OCI-LY3 (cell line): ENCODE results near the gene NCKAP5.

Experiments used
- H2AFZ ChIP-seq: fragments of 200-600, 300-600 bp; shearing (Covaris generic); 2 replicates; pipeline ENCODE4 v1.6.0; 2014; ENCODE audit warnings: antibody characterized with exemption, low read depth, low read length
- H3K27ac ChIP-seq: fragments of 200-600, 300-600 bp; sonication (generic); 2 replicates; pipeline ENCODE4 v1.5.1; 2014; ENCODE audit warnings: mild to moderate bottlenecking, low read length, moderate library complexity, mixed read lengths
- H3K27me3 ChIP-seq: fragments of 200-600, 300-600 bp; sonication (generic); 2 replicates; pipeline ENCODE4 v1.6.1; 2014; ENCODE audit warnings: low read depth, low read length, mixed read lengths
- H3K36me3 ChIP-seq: fragments of 200-600, 300-600 bp; sonication (generic); replicated peaks from 2 replicates; pipeline ENCODE3; 2014; ENCODE audit warnings: low read depth, low read length, mixed read lengths
- H3K4me1 ChIP-seq: fragments of 300-600, 200-600 bp; sonication (generic); 2 replicates; pipeline ENCODE4 v1.6.1; 2014; ENCODE audit warnings: low read length, mixed read lengths
- H3K4me2 ChIP-seq: fragments of 200-600, 300-600 bp; sonication (generic); 2 replicates; pipeline ENCODE4 v1.6.1; 2014; ENCODE audit warnings: low read length, mixed read lengths
- H3K4me3 ChIP-seq: fragments of 300-600, 200-600 bp; sonication (generic); 2 replicates; pipeline ENCODE4 v1.5.1; 2014; ENCODE audit warnings: antibody characterized with exemption, mild to moderate bottlenecking, low read length, moderate library complexity
- H3K79me2 ChIP-seq: fragments of 300-600, 200-600 bp; shearing (Covaris generic); 2 replicates; pipeline ENCODE4 v1.6.1; 2014; ENCODE audit warnings: mild to moderate bottlenecking, low read length, mixed read lengths
- H3K9ac ChIP-seq: fragments of 300-600, 200-600 bp; shearing (Covaris generic); 2 replicates; pipeline ENCODE4 v1.6.0; 2014; ENCODE audit warnings: mild to moderate bottlenecking, low read length, moderate library complexity
- H3K9me3 ChIP-seq: fragments of 200-600, 300-600 bp; shearing (Covaris generic); 2 replicates; pipeline ENCODE4 v1.6.1; 2014; ENCODE audit warnings: low read length, mixed read lengths; ENCODE audit not compliant: insufficient read depth
- H4K20me1 ChIP-seq: fragments of 200-600, 300-600 bp; sonication (generic); 2 replicates; pipeline ENCODE4 v1.6.1; 2016; ENCODE audit warnings: low read length, mixed read lengths; ENCODE audit not compliant: insufficient read depth
- CTCF ChIP-seq: fragments of 200-600, 300-600 bp; sonication (generic); IDR thresholded peaks from 2 replicates; pipeline ENCODE4 v1.5.1; 2014; ENCODE audit warnings: antibody characterized with exemption, low read length, low read depth
- EZH2phosphoT487 ChIP-seq: fragments of 200-600 bp; shearing (Covaris generic); IDR thresholded peaks from 2 replicates; pipeline ENCODE4 v1.6.1; 2018; ENCODE audit warnings: antibody characterized with exemption, mixed run types, low read depth

The NCKAP5 gene

GRCh38 chr2:132751836-132752235 is 816.4 kb downstream of the NCKAP5 start:
- Histone ChIP-seq H3K4me1 (peaks cover 48% of the 10 kb centered on the region), H3K4me2 (no peak overlapping the region), H3K36me3 (no peaks in the 10 kb centered on the region), H3K4me3 (no peak overlapping the region), H3K79me2 (no peaks in the 10 kb centered on the region), H3K9me3 (no peaks in the 10 kb centered on the region), H2AFZ (no peak overlapping the region), H4K20me1 (no peaks in the 10 kb centered on the region), H3K27me3 (no peaks in the 10 kb centered on the region), H3K27ac (no peak overlapping the region), H3K9ac (no peak overlapping the region)
- TF ChIP-seq EZH2phosphoT487 (no peak), CTCF (no peak)

GRCh38 chr2:132750606-132751005 is 817.7 kb downstream of the NCKAP5 start:
- Histone ChIP-seq H3K4me3 (no peak overlapping the region), H3K79me2 (no peaks in the 10 kb centered on the region), H3K27ac (no peak overlapping the region), H3K36me3 (no peaks in the 10 kb centered on the region), H3K27me3 (no peaks in the 10 kb centered on the region), H3K9me3 (no peaks in the 10 kb centered on the region), H4K20me1 (no peaks in the 10 kb centered on the region), H2AFZ (no peak overlapping the region), H3K4me1 (peaks cover 42% of the 10 kb centered on the region), H3K4me2 (no peak overlapping the region), H3K9ac (no peak overlapping the region)
- no peak for TF ChIP-seq CTCF
- TF ChIP-seq EZH2phosphoT487: no peak

GRCh38 chr2:132747046-132747445 is 821.2 kb downstream of the NCKAP5 start:
- Histone ChIP-seq H3K4me3 (no peak overlapping the region), H3K27ac (no peak overlapping the region), H3K4me1 (peaks cover 27% of the 10 kb centered on the region), H3K9me3 (no peaks in the 10 kb centered on the region), H3K79me2 (no peaks in the 10 kb centered on the region), H3K36me3 (no peaks in the 10 kb centered on the region), H4K20me1 (no peaks in the 10 kb centered on the region), H3K4me2 (peak overlapping the region; percentile 32), H2AFZ (no peak overlapping the region), H3K9ac (no peak overlapping the region), H3K27me3 (no peaks in the 10 kb centered on the region)
- TF ChIP-seq EZH2phosphoT487 (no peak), CTCF (no peak)

- Histone ChIP-seq H3K36me3 (no peaks in the 10 kb centered on the region), H3K27me3 (no peaks in the 10 kb centered on the region), H3K79me2 (no peaks in the 10 kb centered on the region), H3K9ac (no peak overlapping the region), H3K27ac (no peak overlapping the region), H2AFZ (no peak overlapping the region), H3K4me2 (no peak overlapping the region), H3K4me3 (no peak overlapping the region), H3K9me3 (no peaks in the 10 kb centered on the region), H4K20me1 (no peaks in the 10 kb centered on the region), H3K4me1 (peaks cover 3% of the 10 kb centered on the region)
- TF ChIP-seq EZH2phosphoT487 (no peak), CTCF (no peak)
These were observed 826.5 kb downstream of the NCKAP5 start for GRCh38 chr2:132741754-132742153.
